Neural progenitor cell (in vitro differentiated cells): ENCODE data around the gene PLEKHA5. TPM values are rescaled to one million over a fixed set of nuclear protein-coding genes. Genes with fewer than 3 reads are reported as not detected.
A peak's percentile ranks its signal among the peaks of the same experiment; 100 is the strongest.

Experiments
- DNase-seq: peaks from one replicate; pipeline ENCODE4 v3.0.0-alpha.2; 2016; ENCODE audit warnings: low spot score
- H2AFZ ChIP-seq: fragments of 200-600 bp; sonication (generic); replicated peaks from 2 replicates; pipeline ENCODE4 v1.6.1; 2016; ENCODE audit warnings: antibody characterized with exemption
- H3F3A ChIP-seq: fragments of 200-600 bp; sonication (generic); 2 replicates; pipeline ENCODE4 v1.6.1; 2016; ENCODE audit warnings: antibody characterized with exemption, low read depth
- H3K27ac ChIP-seq: fragments of 200-600 bp; sonication (generic); 2 replicates; pipeline ENCODE4 v1.5.1; 2016; ENCODE audit warnings: mild to moderate bottlenecking
- H3K27me3 ChIP-seq: fragments of 200-600 bp; sonication (generic); 2 replicates; pipeline ENCODE4 v1.6.1; 2016; ENCODE audit warnings: mild to moderate bottlenecking, moderate library complexity
- H3K36me3 ChIP-seq: fragments of 200-600 bp; sonication (generic); 2 replicates; pipeline ENCODE4 v1.5.1; 2016
- H3K4me1 ChIP-seq: fragments of 200-600 bp; sonication (generic); 2 replicates; pipeline ENCODE4 v1.6.1; 2016; ENCODE audit warnings: mixed run types
- H3K4me2 ChIP-seq: fragments of 200-600 bp; sonication (generic); 2 replicates; pipeline ENCODE4 v1.6.1; 2016
- H3K4me3 ChIP-seq: fragments of 200-600 bp; sonication (generic); 2 replicates; pipeline ENCODE4 v1.5.1; 2016
- H3K79me2 ChIP-seq: fragments of 200-600 bp; sonication (generic); 2 replicates; pipeline ENCODE4 v1.6.1; 2016; ENCODE audit warnings: low read depth
- H3K9ac ChIP-seq: fragments of 200-600 bp; sonication (generic); 2 replicates; pipeline ENCODE4 v1.6.1; 2016
- H3K9me3 ChIP-seq: fragments of 200-600 bp; sonication (generic); 2 replicates; pipeline ENCODE4 v1.5.1; 2016; ENCODE audit warnings: low read depth
- H4K20me1 ChIP-seq: fragments of 200-600 bp; sonication (generic); 2 replicates; pipeline ENCODE4 v1.6.1; 2016; ENCODE audit warnings: low read depth
- H3K27ac Mint-ChIP-seq: 3 replicates; pipeline ENCODE4 v1.8.0; 2021; ENCODE audit warnings: mixed read lengths
- H3K27me3 Mint-ChIP-seq: 2 replicates; pipeline ENCODE4 v1.8.0; 2022; ENCODE audit warnings: low read depth, mild to moderate bottlenecking, inconsistent platforms, moderate library complexity, mixed read lengths; ENCODE audit not compliant: insufficient read depth
- H3K36me3 Mint-ChIP-seq: 3 replicates; pipeline ENCODE4 v1.8.0; 2021; ENCODE audit warnings: mixed read lengths
- H3K4me1 Mint-ChIP-seq: 3 replicates; pipeline ENCODE4 v1.8.0; 2021; ENCODE audit warnings: mixed read lengths
- H3K4me3 Mint-ChIP-seq: 3 replicates; pipeline ENCODE4 v1.8.0; 2021; ENCODE audit warnings: mild to moderate bottlenecking, moderate library complexity, mixed read lengths
- H3K9me3 Mint-ChIP-seq: 3 replicates; pipeline ENCODE4 v1.8.0; 2020; ENCODE audit warnings: mixed read lengths
- CTCF ChIP-seq: fragments of 200-600 bp; sonication (generic); IDR thresholded peaks from 2 replicates; pipeline ENCODE4 v1.5.1; 2017; ENCODE audit warnings: antibody characterized with exemption, mild to moderate bottlenecking
- EZH2 ChIP-seq: fragments of 200-600 bp; sonication (generic); IDR thresholded peaks from 2 replicates; pipeline ENCODE4 v1.6.1; 2017; ENCODE audit warnings: antibody characterized with exemption, mild to moderate bottlenecking, moderate library complexity
- EZH2phosphoT487 ChIP-seq: fragments of 200-600 bp; sonication (generic); IDR thresholded peaks from 2 replicates; pipeline ENCODE4 v1.6.1; 2017; ENCODE audit warnings: antibody characterized with exemption
- total RNA-seq: library from RNA; depleted of rRNA; stranded (reverse); fragments of >200 nt; gene quantifications from 2 replicates; pipeline ENCODE4 v1.2.3, GENCODE V29; 2015; ENCODE audit warnings: low replicate concordance

Gene PLEKHA5
- total RNA-seq, 1 donor from 2014 or later: 86.7 TPM

DNA sequence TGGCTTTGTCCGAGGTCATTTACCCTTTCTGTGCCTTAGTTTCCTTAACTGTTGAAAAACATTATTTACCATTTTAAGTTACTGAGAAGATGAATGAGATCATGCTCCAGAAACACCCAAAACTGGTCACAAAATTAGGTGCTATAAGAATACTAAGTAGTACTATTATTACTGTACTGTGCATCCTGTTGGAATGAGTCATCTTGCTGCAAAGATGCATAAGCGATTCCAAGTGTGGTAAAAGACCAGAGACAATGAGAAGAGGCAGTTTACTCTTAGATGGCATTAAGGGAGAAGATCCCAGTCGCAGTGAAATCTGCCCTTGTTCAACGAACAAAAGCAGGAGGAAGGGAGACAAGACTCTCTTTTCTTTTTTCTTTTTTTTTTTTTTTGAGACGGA lies 4.2 kb upstream of the PLEKHA5 start:
- H4K20me1 ChIP-seq: no peaks in the 10 kb centered on the region
- Mint-ChIP-seq H3K4me1 (peaks cover 4% of the 10 kb centered on the region), H3K4me3 (no peak overlapping the region), H3K36me3 (peaks cover 10% of the 10 kb centered on the region), H3K27ac (no peak overlapping the region), H3K27me3 (peaks cover 14% of the 10 kb centered on the region), H3K9me3 (peaks cover 37% of the 10 kb centered on the region)
- H3K79me2 ChIP-seq: peaks cover 3% of the 10 kb centered on the region
- no peak for DNase-seq
- H3F3A ChIP-seq: peaks cover 23% of the 10 kb centered on the region
- no peaks in the 10 kb centered on the region for H3K27me3 ChIP-seq
- no peaks in the 10 kb centered on the region for H3K36me3 ChIP-seq
- H3K4me2 ChIP-seq: no peak overlapping the region
- TF ChIP-seq CTCF: no peak
- no peak for TF ChIP-seq EZH2phosphoT487
- no peak for TF ChIP-seq EZH2
- H3K9me3 ChIP-seq: peaks cover 4% of the 10 kb centered on the region
- no peak overlapping the region for H3K4me3 ChIP-seq
- no peak overlapping the region for H2AFZ ChIP-seq
- no peak overlapping the region for H3K9ac ChIP-seq
- H3K27ac ChIP-seq: no peak overlapping the region
- H3K4me1 ChIP-seq: no peaks in the 10 kb centered on the region

DNA sequence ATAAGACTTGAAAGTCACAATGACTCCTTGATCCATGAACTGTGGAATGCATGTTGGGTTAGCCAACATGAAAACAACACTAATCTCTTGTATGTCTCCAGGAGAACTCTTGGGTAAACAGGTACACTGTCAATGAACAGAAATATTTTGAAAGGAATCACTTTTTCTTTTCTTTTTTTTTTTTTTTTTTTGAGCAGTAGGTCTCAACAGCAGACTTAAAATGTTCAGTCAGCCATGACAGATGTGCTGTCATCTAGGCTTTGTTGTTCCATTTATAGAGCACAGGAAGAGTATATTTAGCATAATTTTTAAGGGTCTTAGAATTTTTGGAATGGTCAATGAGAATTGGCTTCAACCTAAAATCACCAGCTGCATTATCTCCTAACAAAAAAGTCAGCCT lies 2.3 kb upstream of the PLEKHA5 start:
- H3K27ac Mint-ChIP-seq: no peak overlapping the region
- Histone ChIP-seq H3F3A (peaks cover 36% of the 10 kb centered on the region), H3K9ac (no peak overlapping the region), H3K27ac (no peak overlapping the region), H3K4me1 (peaks cover 9% of the 10 kb centered on the region), H3K27me3 (no peaks in the 10 kb centered on the region), H3K4me2 (no peak overlapping the region), H3K79me2 (peaks cover 22% of the 10 kb centered on the region), H3K36me3 (no peaks in the 10 kb centered on the region), H3K4me3 (no peak overlapping the region), H3K9me3 (peaks cover 4% of the 10 kb centered on the region), H4K20me1 (peaks cover 12% of the 10 kb centered on the region), H2AFZ (no peak overlapping the region)
- no peak for TF ChIP-seq EZH2phosphoT487
- no peak for TF ChIP-seq EZH2
- TF ChIP-seq CTCF: no peak
- peaks cover 11% of the 10 kb centered on the region for H3K4me1 Mint-ChIP-seq
- H3K4me3 Mint-ChIP-seq: no peak overlapping the region
- H3K36me3 Mint-ChIP-seq: peaks cover 12% of the 10 kb centered on the region
- DNase-seq: no peak
- peaks cover 38% of the 10 kb centered on the region for H3K9me3 Mint-ChIP-seq
- H3K27me3 Mint-ChIP-seq: peaks cover 14% of the 10 kb centered on the region

DNA sequence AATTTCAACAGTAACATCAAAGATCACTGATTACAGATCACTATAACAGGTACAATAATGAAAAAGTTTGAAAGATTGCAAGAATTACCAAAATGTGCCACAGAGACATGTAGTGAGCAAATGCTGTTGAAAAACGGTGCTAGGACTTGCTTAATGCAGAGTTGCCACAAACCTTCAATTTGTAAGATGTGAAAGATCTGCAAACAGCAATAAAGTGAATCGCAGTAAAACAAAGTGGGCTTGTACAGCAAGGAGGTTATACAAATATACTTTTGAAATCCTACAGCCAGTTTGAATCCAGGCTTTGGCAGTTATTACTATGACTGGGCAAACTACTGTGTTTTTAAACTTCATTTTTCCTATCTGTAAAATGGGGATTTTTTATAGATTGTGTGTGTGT lies 1.0 kb upstream of the PLEKHA5 start:
- TF ChIP-seq EZH2phosphoT487: no peak
- no peak for TF ChIP-seq EZH2
- TF ChIP-seq CTCF: no peak
- DNase-seq: no peak
- Histone ChIP-seq H3K4me1 (peaks cover 21% of the 10 kb centered on the region), H3K36me3 (peaks cover 6% of the 10 kb centered on the region), H3F3A (peaks cover 36% of the 10 kb centered on the region), H3K27me3 (no peaks in the 10 kb centered on the region), H3K4me3 (no peak overlapping the region), H3K4me2 (no peak overlapping the region), H3K27ac (no peak overlapping the region), H3K9ac (no peak overlapping the region), H2AFZ (no peak overlapping the region), H4K20me1 (peaks cover 22% of the 10 kb centered on the region), H3K79me2 (peaks cover 34% of the 10 kb centered on the region), H3K9me3 (peaks cover 4% of the 10 kb centered on the region)
- peaks cover 14% of the 10 kb centered on the region for H3K27me3 Mint-ChIP-seq
- peaks cover 16% of the 10 kb centered on the region for H3K4me1 Mint-ChIP-seq
- H3K4me3 Mint-ChIP-seq: peak overlapping the region; percentile 80
- H3K9me3 Mint-ChIP-seq: peaks cover 32% of the 10 kb centered on the region
- H3K27ac Mint-ChIP-seq: no peak overlapping the region
- peaks cover 18% of the 10 kb centered on the region for H3K36me3 Mint-ChIP-seq
